ENCODE measurements around the gene MAP3K10.

DNA sequence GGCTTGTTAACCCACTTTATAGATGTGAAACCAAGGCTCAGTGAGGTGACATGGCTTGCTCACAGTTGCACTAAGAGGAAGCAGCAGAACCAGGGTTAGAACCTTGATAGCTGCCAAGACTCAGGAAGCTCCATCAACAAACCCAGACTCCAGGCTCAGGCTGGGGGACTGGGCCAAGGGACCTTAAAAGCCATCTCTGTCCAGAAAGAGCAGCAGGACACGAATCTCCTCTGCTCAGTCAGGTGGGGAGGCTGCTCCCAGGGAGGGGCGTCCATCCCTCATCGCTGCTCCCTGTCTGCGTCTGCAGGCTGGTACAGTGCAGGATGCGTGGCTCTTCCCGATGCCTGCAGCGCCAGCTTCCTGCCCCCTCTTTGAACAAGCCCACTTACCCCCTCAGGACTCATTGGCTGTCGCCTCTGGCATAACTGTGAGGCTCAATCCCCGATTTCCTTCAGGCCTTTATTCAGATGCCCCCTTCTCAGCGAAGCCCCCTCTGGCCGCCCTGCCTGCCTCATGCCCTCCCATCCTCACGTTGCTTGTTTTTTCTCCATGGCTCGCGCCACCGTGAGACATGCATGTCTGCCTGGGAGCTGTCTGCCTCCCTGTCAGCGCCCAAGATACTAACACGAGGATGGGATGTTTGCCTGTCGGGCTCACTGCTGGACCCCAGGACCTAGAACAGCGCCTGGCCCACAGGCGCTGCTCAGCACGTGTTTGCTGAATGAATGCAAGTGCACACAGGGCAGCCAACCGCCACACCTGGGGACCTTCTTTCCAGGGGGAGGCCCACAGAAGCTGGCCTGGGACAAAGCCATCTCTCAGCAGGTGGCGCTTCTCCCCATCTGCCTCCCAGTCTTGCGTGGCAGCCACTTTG lies 72.5 kb downstream of the MAP3K10 start:
- TF ChIP-seq POLR2A (IDR thresholded peaks at IDR 0.05; ENCODE audit: low read depth, low read length) (no peak), POLR2AphosphoS5 (IDR thresholded peaks at IDR 0.05; ENCODE audit: low read depth, low read length) (no peak)

Data from GM12891 (cell line).